BJ (cell line): ENCODE data around the gene FMN2. TPM values are rescaled to one million over a fixed set of nuclear protein-coding genes. Genes with fewer than 3 reads are reported as not detected.

Source experiments
- CTCF ChIA-PET: fragments of 350-600 bp; formaldehyde crosslinking; extraction: SDS; loops from one replicate; lab custom pipeline; 2021; ENCODE audit warnings: antibody characterized with exemption, inconsistent platforms; lab: Yijun Ruan, JAX
- POLR2A ChIA-PET: fragments of 300-600 bp; sonication (Branson Sonifier 250); formaldehyde crosslinking; extraction: SDS; loops from one replicate; lab custom pipeline; 2021; ENCODE audit warnings: antibody characterized with exemption; lab: Charles Lee
- DNase-seq: peaks from one replicate; pipeline ENCODE4 v3.0.0-alpha.2; 2011; ENCODE audit warnings: low read depth
- H3K27me3 ChIP-seq: 2 replicates; pipeline ENCODE4 v1.6.0; 2011; ENCODE audit warnings: low read length; ENCODE audit not compliant: control insufficient read depth, insufficient read depth
- H3K36me3 ChIP-seq: 2 replicates; pipeline ENCODE4 v1.5.1; 2011; ENCODE audit warnings: low read length; ENCODE audit not compliant: control insufficient read depth, insufficient read depth
- H3K4me3 ChIP-seq: 2 replicates; pipeline ENCODE4 v1.5.1; 2011; ENCODE audit warnings: low read depth, mild to moderate bottlenecking, control low read depth, low read length
- CTCF ChIP-seq: IDR thresholded peaks from 2 replicates; pipeline ENCODE4 v1.5.1; 2011; ENCODE audit warnings: low read depth, mild to moderate bottlenecking, control low read depth, inconsistent platforms, low read length, moderate library complexity; ENCODE audit not compliant: insufficient read depth
- polyA plus RNA-seq: library from polyadenylated mRNA; depleted of rRNA; stranded (reverse); fragments of >200 nt; gene quantifications from 2 replicates; pipeline ENCODE4 v1.2.3, GENCODE V29; 2011

Gene FMN2
- polyA plus RNA-seq, 1 experiment = 14.6 TPM

GRCh38 chr1:240417317-240417716 is 325.6 kb downstream of the FMN2 start:
- DNase-seq = no peak
- TF ChIP-seq CTCF = no peak
- Histone ChIP-seq H3K36me3 (no peaks in the 10 kb centered on the region), H3K27me3 (no peaks in the 10 kb centered on the region), H3K4me3 (no peak overlapping the region)
- CTCF ChIA-PET = no interaction called here
- POLR2A ChIA-PET = no interaction called here

- CTCF ChIA-PET = no interaction called here
- no peak for TF ChIP-seq CTCF
- Histone ChIP-seq H3K36me3 (no peaks in the 10 kb centered on the region; the same call in none of the 2 replicates), H3K27me3 (no peaks in the 10 kb centered on the region), H3K4me3 (no peak overlapping the region)
- no peak for DNase-seq
- POLR2A ChIA-PET = no interaction called here
Observed at GRCh38 chr1:240420766-240421165, 329.1 kb downstream of the FMN2 start.

GRCh38 chr1:240423246-240423924 is 331.7 kb downstream of the FMN2 start:
- ChIA-PET POLR2A (no interaction called here), CTCF (no interaction called here)
- no peaks in the 10 kb centered on the region for H3K27me3 ChIP-seq
- TF ChIP-seq CTCF = no peak
- no peak overlapping the region for H3K4me3 ChIP-seq
- no peak for DNase-seq
- H3K36me3 ChIP-seq = no peaks in the 10 kb centered on the region; the same call in none of the 2 replicates

GRCh38 chr1:240424740-240425464 is 333.2 kb downstream of the FMN2 start:
- no peak overlapping the region for H3K4me3 ChIP-seq
- H3K27me3 ChIP-seq = no peaks in the 10 kb centered on the region
- CTCF ChIA-PET = no interaction called here
- POLR2A ChIA-PET = no interaction called here
- no peak for DNase-seq
- no peaks in the 10 kb centered on the region; the same call in none of the 2 replicates for H3K36me3 ChIP-seq
- no peak for TF ChIP-seq CTCF

GRCh38 chr1:240426051-240426450 is 334.4 kb downstream of the FMN2 start:
- ChIA-PET POLR2A (no interaction called here), CTCF (no interaction called here)
- TF ChIP-seq CTCF = no peak
- H3K4me3 ChIP-seq = no peak overlapping the region
- no peaks in the 10 kb centered on the region; the same call in none of the 2 replicates for H3K36me3 ChIP-seq
- DNase-seq = no peak
- no peaks in the 10 kb centered on the region for H3K27me3 ChIP-seq
